IMR-90 (cell line): ENCODE results near the gene FALEC. TPM values are rescaled to one million over a fixed set of nuclear protein-coding genes. Genes with fewer than 3 reads are reported as not detected.
A peak's percentile ranks its signal among the peaks of the same experiment; 100 is the strongest.

Source experiments
- ATAC-seq: fragments of 200-7000 bp; cut with Tn5 transposase; 2 replicates; pipeline ENCODE4 v1.9.1; 2020; ENCODE audit warnings: low read depth, mild to moderate bottlenecking, moderate library complexity
- BruUV-seq: library from RNA; stranded (reverse); fragments of 400-500 nt; replicated peaks from 2 replicates; lab custom pipeline; 2021; lab: Mats Ljungman, UMichigan
- CTCF ChIA-PET: fragments of 300-600 bp; formaldehyde crosslinking; extraction: SDS; loops from one replicate; lab custom pipeline; 2021; ENCODE audit warnings: antibody characterized with exemption; lab: Yijun Ruan, JAX
- POLR2A ChIA-PET: fragments of 300-600 bp; sonication (Branson Sonifier 250); formaldehyde crosslinking; loops from one replicate; lab custom pipeline; 2022; ENCODE audit warnings: antibody characterized with exemption; ENCODE audit not compliant: unreplicated experiment; lab: Charles Lee
- DNase-seq: peaks from one replicate; pipeline ENCODE4 v3.0.0; 2013
- H2AFZ ChIP-seq: replicated peaks from 2 replicates; pipeline ENCODE3; 2013; ENCODE audit warnings: low read length, mild to moderate bottlenecking; ENCODE audit not compliant: poor library complexity
- H2AK5ac ChIP-seq: 2 replicates; pipeline ENCODE4 v1.6.1; 2013; ENCODE audit warnings: low read depth, low read length, inconsistent platforms
- H2AK9ac ChIP-seq: replicated peaks from 2 replicates; pipeline ENCODE3; 2013; ENCODE audit warnings: mild to moderate bottlenecking, low read depth, low read length, moderate library complexity; ENCODE audit not compliant: poor library complexity
- H2BK120ac ChIP-seq: 2 replicates; pipeline ENCODE4 v1.6.1; 2013; ENCODE audit warnings: low read depth, low read length, inconsistent platforms
- H2BK15ac ChIP-seq: 3 replicates; pipeline ENCODE4 v1.6.1; 2013; ENCODE audit warnings: low read depth, low read length, inconsistent platforms
- H2BK20ac ChIP-seq: 2 replicates; pipeline ENCODE4 v1.6.1; 2013; ENCODE audit warnings: low read depth, mild to moderate bottlenecking, inconsistent platforms, low read length, moderate library complexity
- H2BK5ac ChIP-seq: 2 replicates; pipeline ENCODE4 v1.6.1; 2013; ENCODE audit warnings: mild to moderate bottlenecking, low read depth, low read length, inconsistent platforms; ENCODE audit not compliant: poor library complexity, severe bottlenecking
- H3K14ac ChIP-seq: replicated peaks from 2 replicates; pipeline ENCODE4 v1.6.1; 2013; ENCODE audit warnings: low read depth, low read length, inconsistent platforms
- H3K18ac ChIP-seq: 2 replicates; pipeline ENCODE4 v1.6.1; 2013; ENCODE audit warnings: low read depth, low read length, control low read depth
- H3K23ac ChIP-seq: 2 replicates; pipeline ENCODE4 v1.6.1; 2013; ENCODE audit warnings: low read depth, low read length, inconsistent platforms
- H3K27ac ChIP-seq: 2 replicates; pipeline ENCODE4 v1.5.1; 2013; ENCODE audit warnings: mild to moderate bottlenecking, control low read depth, low read length; ENCODE audit not compliant: insufficient read depth
- H3K27me3 ChIP-seq: 2 replicates; pipeline ENCODE4 v1.6.1; 2013; ENCODE audit warnings: low read length; ENCODE audit not compliant: control insufficient read depth, insufficient read depth
- H3K36me3 ChIP-seq: 2 replicates; pipeline ENCODE4 v1.6.1; 2013; ENCODE audit warnings: low read length, mixed read lengths; ENCODE audit not compliant: control insufficient read depth, insufficient read depth
- H3K4ac ChIP-seq: 2 replicates; pipeline ENCODE4 v1.6.1; 2013; ENCODE audit warnings: low read depth, low read length, inconsistent platforms
- H3K4me1 ChIP-seq: 2 replicates; pipeline ENCODE4 v1.6.1; 2013; ENCODE audit warnings: low read length, mixed read lengths; ENCODE audit not compliant: control insufficient read depth, insufficient read depth
- H3K4me2 ChIP-seq: 2 replicates; pipeline ENCODE4 v1.6.1; 2013; ENCODE audit warnings: low read depth, mild to moderate bottlenecking, control low read depth, low read length, moderate library complexity
- H3K4me3 ChIP-seq: 2 replicates; pipeline ENCODE4 v1.5.1; 2013; ENCODE audit warnings: low read depth, mild to moderate bottlenecking, control low read depth, low read length, moderate library complexity; ENCODE audit not compliant: insufficient read depth
- H3K56ac ChIP-seq: 2 replicates; pipeline ENCODE4 v1.6.1; 2013; ENCODE audit warnings: low read length, inconsistent platforms; ENCODE audit not compliant: insufficient read depth; ENCODE audit errors: extremely low read depth
- H3K79me1 ChIP-seq, 2 experiments: 2 replicates each; pipeline ENCODE4 v1.6.1; 2013; ENCODE audit warnings: low read length in 2 of 2, inconsistent platforms in 1 of 2, low read depth in 1 of 2
- H3K9ac ChIP-seq: 2 replicates; pipeline ENCODE4 v1.6.1; 2013; ENCODE audit warnings: low read depth, low read length, control low read depth
- H3K9me1 ChIP-seq: 2 replicates; pipeline ENCODE4 v1.6.1; 2013; ENCODE audit warnings: low read length, inconsistent platforms; ENCODE audit not compliant: insufficient read depth
- H3K9me3 ChIP-seq: 2 replicates; pipeline ENCODE4 v1.6.1; 2013; ENCODE audit warnings: low read length; ENCODE audit not compliant: control insufficient read depth, insufficient read depth
- H4K20me1 ChIP-seq: 2 replicates; pipeline ENCODE4 v1.6.1; 2013; ENCODE audit warnings: low read length, inconsistent platforms; ENCODE audit not compliant: insufficient read depth
- H4K5ac ChIP-seq: 2 replicates; pipeline ENCODE4 v1.6.1; 2013; ENCODE audit warnings: mild to moderate bottlenecking, low read depth, low read length, control low read depth
- H4K8ac ChIP-seq, 2 experiments: 2 replicates each; pipeline ENCODE4 v1.6.1; 2013; ENCODE audit warnings: low read depth in 2 of 2, low read length in 2 of 2, control low read depth in 1 of 2, inconsistent platforms in 1 of 2
- H4K91ac ChIP-seq: 2 replicates; pipeline ENCODE4 v1.6.1; 2013; ENCODE audit warnings: low read depth, low read length, inconsistent platforms; ENCODE audit not compliant: insufficient read depth
- BHLHE40 ChIP-seq: fragments of 150-350 bp; IDR thresholded peaks from 2 replicates; pipeline ENCODE4 v1.6.1; 2016; ENCODE audit warnings: mild to moderate bottlenecking, low read depth, low read length
- CEBPB ChIP-seq: IDR thresholded peaks from 2 replicates; pipeline ENCODE4 v1.6.1; 2012; ENCODE audit warnings: low read depth, low read length, improper control_type of control experiment
- CHD1 ChIP-seq: IDR thresholded peaks from 2 replicates; pipeline ENCODE4 v1.6.1; 2012; ENCODE audit warnings: low read depth, low read length, improper control_type of control experiment
- FOS ChIP-seq: fragments of 150-350 bp; IDR thresholded peaks from 2 replicates; pipeline ENCODE4 v1.6.1; 2016; ENCODE audit warnings: low read depth, low read length
- MAFK ChIP-seq: IDR thresholded peaks from 2 replicates; pipeline ENCODE4 v1.6.1; 2012; ENCODE audit warnings: low read depth, low read length, improper control_type of control experiment
- MXI1 ChIP-seq: IDR thresholded peaks from 2 replicates; pipeline ENCODE4 v1.6.1; 2012; ENCODE audit warnings: low read depth, mild to moderate bottlenecking, low read length, moderate library complexity, borderline replicate concordance
- NFE2L2 ChIP-seq: fragments of 150-350 bp; IDR thresholded peaks from 2 replicates; pipeline ENCODE4 v1.6.1; 2016; ENCODE audit warnings: low read depth, mild to moderate bottlenecking, low read length
- POLR2A ChIP-seq: IDR thresholded peaks from 2 replicates; pipeline ENCODE4 v1.6.1; 2012; ENCODE audit warnings: mild to moderate bottlenecking, low read depth, low read length
- RAD21 ChIP-seq: IDR thresholded peaks from 2 replicates; pipeline ENCODE4 v1.6.1; 2012; ENCODE audit warnings: low read length, improper control_type of control experiment
- RFX5 ChIP-seq: IDR thresholded peaks from 2 replicates; pipeline ENCODE4 v1.8.0; 2012; ENCODE audit warnings: low read depth, mild to moderate bottlenecking, low read length, moderate library complexity
- SMC3 ChIP-seq: fragments of 150-350 bp; IDR thresholded peaks from 2 replicates; pipeline ENCODE4 v1.6.1; 2016; ENCODE audit warnings: low read depth, mild to moderate bottlenecking, antibody characterized with exemption, low read length, moderate library complexity
- WGBS, 2 experiments: methylation state at CpG; one replicate each; pipeline versions ENCODE4 v1.1.5 to v1.1.7; 2013; ENCODE audit warnings: missing lambda C conversion rate in 2 of 2; ENCODE audit not compliant: insufficient read length in 1 of 2; ENCODE audit errors: extremely low coverage in 2 of 2; 5-methylcytosine and 5-hydroxymethylcytosine counted together
- dilution Hi-C: fragments of 300-500 bp; cut with HindIII; formaldehyde crosslinking; loops from one replicate; pipeline ENCODE4 v1.14.3; 2018; ENCODE audit warnings: low sequenced_read_pairs; ENCODE audit not compliant: unreplicated experiment
- in situ Hi-C: fragments of 300-500 bp; cut with MboI; formaldehyde crosslinking; loops from 3 replicates; pipeline ENCODE4 v1.14.3; 2019; ENCODE audit warnings: low sequenced_read_pairs, inconsistent platforms, mixed read lengths
- intact Hi-C: fragments of 100-400 bp; cut with micrococcal nuclease; formaldehyde crosslinking; loops from 2 replicates; pipeline ENCODE4 v1.10.0; 2022
- polyA plus RNA-seq, 3 experiments: library from polyadenylated mRNA; depleted of rRNA; stranded (reverse); fragments of >200 nt; gene quantifications; 2 replicates each; pipeline ENCODE4 v1.2.3, GENCODE V29; 2012; ENCODE audit warnings: low replicate concordance in 1 of 3
- total RNA-seq: library from RNA; depleted of rRNA; stranded (reverse); fragments of >200 nt; gene quantifications from 2 replicates; pipeline ENCODE4 v1.2.3, GENCODE V29; 2012
- TF ChIP-seq, protein P1 (sequence below): conservative IDR thresholded peaks from 2 replicates; pipeline ENCODE4 v1.5.1; 2012; ENCODE audit warnings: mild to moderate bottlenecking, low read depth, low read length, improper control_type of control experiment
- TF ChIP-seq, protein P2 (sequence below): fragments of 150-350 bp; IDR thresholded peaks from 2 replicates; pipeline ENCODE4 v1.6.1; 2017; ENCODE audit warnings: mild to moderate bottlenecking, antibody characterized with exemption, low read length, low read depth

Gene FALEC
- total and polyA plus RNA-seq, 2 of the 4 experiments (the other 2 are of a cell fraction), result not detected

DNA sequence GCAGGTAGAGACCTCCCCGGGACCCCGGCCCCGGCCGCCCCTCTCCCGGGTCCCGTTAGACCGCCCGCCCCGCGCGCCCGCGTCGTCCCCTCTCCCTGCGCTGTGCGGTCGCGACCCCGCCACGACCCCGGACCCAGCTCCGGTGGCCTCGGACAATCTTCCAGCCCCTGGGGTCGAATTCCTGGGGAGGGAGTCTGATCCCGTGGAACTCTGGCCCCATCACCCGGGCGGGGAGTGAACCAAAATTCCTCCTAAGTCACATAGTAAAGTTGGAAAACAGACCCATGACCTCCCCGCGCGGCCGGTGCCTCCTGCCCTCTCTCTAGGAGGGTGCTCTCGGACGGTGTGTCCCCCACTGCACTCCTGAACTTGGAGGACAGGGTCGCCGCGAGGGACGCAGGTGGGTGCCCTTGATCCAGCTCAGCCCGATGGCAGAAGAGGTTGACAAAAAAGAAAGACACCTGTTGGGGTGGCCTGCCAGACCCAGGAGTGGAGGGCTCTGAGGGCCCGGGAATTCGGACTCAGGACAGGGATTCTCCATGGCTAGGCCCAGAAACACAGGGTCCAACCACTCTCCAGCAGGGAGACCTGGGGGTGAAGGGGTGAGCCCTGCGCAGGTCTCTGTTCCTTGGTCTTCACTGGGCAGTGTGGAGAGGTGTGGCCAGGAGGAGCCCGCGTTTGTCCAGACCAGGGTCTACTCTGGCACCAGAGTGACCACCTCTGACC is 34.1 kb downstream of the FALEC start:
- Histone ChIP-seq H2BK5ac (no peak overlapping the region), H4K5ac (peak overlapping the region; percentile 74; the same call in 1 of the 2 replicates), H3K27me3 (no peaks in the 10 kb centered on the region), H3K9ac (peak overlapping the region; percentile 57), H2AFZ (peak overlapping the region; percentile 61), H3K36me3 (no peaks in the 10 kb centered on the region), H3K4me3 (peak overlapping the region; percentile 50), H3K4me1 (peaks cover 26% of the 10 kb centered on the region), H4K20me1 (no peaks in the 10 kb centered on the region; the same call in none of the 2 replicates), H3K9me3 (no peaks in the 10 kb centered on the region), H4K91ac (no peak overlapping the region), H3K4ac (peak overlapping the region; percentile 76), H3K18ac (0 out of 2 replicates have a peak overlapping the region, but pooled peaks have one; percentile 51), H2BK15ac (peak overlapping the region; percentile 89; the same call in 2 of the 3 replicates), H2AK9ac (peak overlapping the region; percentile 97), H3K56ac (no peak overlapping the region), H3K27ac (peak overlapping the region; percentile 37; the same call in 1 of the 2 replicates), H2BK20ac (no peak overlapping the region), H3K23ac (peak overlapping the region; percentile 92; the same call in 1 of the 2 replicates), H3K14ac (peak overlapping the region; percentile 9; the same call in 1 of the 2 replicates), H2AK5ac (peak overlapping the region; percentile 76), H3K9me1 (0 out of 2 replicates have a peak, but pooled peaks cover 5% of the 10 kb centered on the region), H2BK120ac (peak overlapping the region; percentile 68; the same call in 1 of the 2 replicates), H3K4me2 (peak overlapping the region; percentile 99), H4K8ac (peak overlapping the region; percentile 71 to 81; a peak in 3 of 4 replicates), H3K79me1 (peaks cover 3 to 35% of the 10 kb centered on the region in 2 experiments; a peak in 3 of 4 replicates)
- in situ Hi-C loops, result loop anchor here (10.0 kb wide), 1 partner anchor 285 kb away; the partner anchor contains the start of gene APH1A
- 2% methylated on average over 20 of the region's 43 CpGs; no CpG with 5 or more reads in 1 of the 2 experiments for WGBS, 2 experiments
- CTCF ChIA-PET, result interaction anchor here (0.6 kb wide), 1 partner anchor 142 kb away, joined by 4 read pairs; no protein-coding TSS in a partner anchor
- dilution Hi-C loops, result no loop called here
- TF ChIP-seq CEBPB, result no peak
- TF ChIP-seq NFE2L2, result no peak
- TF ChIP-seq RAD21, result peak; percentile 20; the same call in 1 of the 2 replicates
- no peak for TF ChIP-seq POLR2A
- no peak for TF ChIP-seq MXI1
- TF ChIP-seq, protein P1, sequence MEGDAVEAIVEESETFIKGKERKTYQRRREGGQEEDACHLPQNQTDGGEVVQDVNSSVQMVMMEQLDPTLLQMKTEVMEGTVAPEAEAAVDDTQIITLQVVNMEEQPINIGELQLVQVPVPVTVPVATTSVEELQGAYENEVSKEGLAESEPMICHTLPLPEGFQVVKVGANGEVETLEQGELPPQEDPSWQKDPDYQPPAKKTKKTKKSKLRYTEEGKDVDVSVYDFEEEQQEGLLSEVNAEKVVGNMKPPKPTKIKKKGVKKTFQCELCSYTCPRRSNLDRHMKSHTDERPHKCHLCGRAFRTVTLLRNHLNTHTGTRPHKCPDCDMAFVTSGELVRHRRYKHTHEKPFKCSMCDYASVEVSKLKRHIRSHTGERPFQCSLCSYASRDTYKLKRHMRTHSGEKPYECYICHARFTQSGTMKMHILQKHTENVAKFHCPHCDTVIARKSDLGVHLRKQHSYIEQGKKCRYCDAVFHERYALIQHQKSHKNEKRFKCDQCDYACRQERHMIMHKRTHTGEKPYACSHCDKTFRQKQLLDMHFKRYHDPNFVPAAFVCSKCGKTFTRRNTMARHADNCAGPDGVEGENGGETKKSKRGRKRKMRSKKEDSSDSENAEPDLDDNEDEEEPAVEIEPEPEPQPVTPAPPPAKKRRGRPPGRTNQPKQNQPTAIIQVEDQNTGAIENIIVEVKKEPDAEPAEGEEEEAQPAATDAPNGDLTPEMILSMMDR, result peak; percentile 31; the same call in 1 of the 2 replicates
- TF ChIP-seq BHLHE40, result no peak
- no peak for TF ChIP-seq RFX5
- no peak for TF ChIP-seq CHD1
- TF ChIP-seq MAFK, result no peak
- TF ChIP-seq, protein P2, sequence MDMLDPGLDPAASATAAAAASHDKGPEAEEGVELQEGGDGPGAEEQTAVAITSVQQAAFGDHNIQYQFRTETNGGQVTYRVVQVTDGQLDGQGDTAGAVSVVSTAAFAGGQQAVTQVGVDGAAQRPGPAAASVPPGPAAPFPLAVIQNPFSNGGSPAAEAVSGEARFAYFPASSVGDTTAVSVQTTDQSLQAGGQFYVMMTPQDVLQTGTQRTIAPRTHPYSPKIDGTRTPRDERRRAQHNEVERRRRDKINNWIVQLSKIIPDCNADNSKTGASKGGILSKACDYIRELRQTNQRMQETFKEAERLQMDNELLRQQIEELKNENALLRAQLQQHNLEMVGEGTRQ, result no peak
- TF ChIP-seq FOS, result no peak
- no peak for TF ChIP-seq SMC3
- no TSS peak for BruUV-seq
- ATAC-seq (peak; percentile 1), DNase-seq (no peak)
- POLR2A ChIA-PET, result interaction anchor here (1.0 kb wide), 1 partner anchor 41 kb away, joined by 3 read pairs; no protein-coding TSS in a partner anchor
- intact Hi-C loops, result loop anchor here (2.0 kb wide), 2 partner anchors 63 to 85 kb away; partner anchors contain the start of gene TARS2
